ENCODE results near the gene GEMIN4.
"Not testable (repeated sequence)": the region's sequence is repeated elsewhere in the genome, so short reads cannot be mapped to it uniquely, and the experiment has no call there.

Gene GEMIN4

DNA sequence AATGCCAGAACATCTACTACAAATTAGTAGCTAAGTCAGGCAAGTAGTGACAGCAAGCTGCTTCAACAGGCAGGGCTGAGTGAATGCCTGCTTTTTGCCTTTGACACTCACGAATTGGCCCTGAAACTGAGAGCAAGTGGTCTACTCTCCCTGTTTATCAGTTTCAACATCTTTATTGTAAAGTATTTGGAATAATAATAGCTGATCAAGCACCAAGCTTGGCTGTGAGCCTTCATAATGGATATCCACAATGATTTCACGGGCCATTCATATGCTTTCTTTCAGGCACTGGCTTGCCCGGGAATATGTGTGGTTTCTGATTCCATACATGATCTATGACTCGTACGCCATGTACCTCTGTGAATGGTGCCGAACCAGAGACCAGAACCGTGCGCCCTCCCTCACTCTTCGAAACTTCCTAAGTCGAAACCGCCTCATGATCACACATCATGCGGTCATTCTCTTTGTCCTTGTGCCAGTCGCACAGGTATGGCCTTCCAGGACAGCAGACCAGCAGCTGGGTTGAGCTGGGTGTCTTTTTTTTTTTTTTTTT is 14.4 kb downstream of the GEMIN4 start:
- no peak for DNase-seq

- no peak for DNase-seq
These were observed 18.3 kb downstream of the GEMIN4 start for GRCh38 chr17:733743-734142.

DNA sequence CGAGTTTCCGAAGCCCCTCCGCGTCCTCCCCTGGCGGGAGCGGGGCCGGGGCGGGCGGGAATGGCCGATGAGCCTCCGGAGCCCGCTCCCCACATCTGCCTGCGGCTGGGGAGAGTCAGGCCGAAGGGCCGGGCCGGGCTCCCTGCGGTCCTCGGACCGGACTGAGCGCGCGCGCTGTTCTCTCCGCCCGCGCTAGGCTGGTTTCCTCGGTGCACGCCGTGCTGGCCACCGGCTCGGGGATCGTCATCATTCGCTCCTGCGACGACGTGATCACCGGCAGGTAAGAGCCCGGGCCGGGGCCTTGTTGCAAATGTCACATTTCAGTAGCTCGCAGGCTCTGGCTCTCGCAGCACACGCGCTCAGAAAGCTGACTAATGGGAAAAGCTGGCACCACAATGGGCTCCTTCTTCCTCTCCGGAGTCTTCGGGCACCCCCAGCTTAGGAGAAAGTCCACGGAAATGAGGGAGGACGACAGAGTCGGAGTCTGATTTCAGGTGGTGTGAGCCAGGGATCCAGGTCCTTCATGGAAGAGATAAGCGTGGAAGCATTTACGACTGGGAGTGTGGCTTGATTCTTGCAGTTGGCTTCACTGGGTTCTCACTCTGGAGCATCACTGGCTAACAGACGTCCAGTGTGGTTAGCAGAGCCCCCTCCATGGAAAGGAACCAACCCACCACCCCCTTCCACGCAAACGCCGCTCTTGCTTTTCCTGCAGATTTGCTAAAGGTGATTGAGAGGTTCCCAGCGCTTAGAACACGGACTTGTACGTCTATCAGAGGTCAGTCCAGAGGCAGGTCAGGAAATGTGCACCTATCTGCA is 19.0 kb downstream of the GEMIN4 start:
- no peak for DNase-seq

GRCh38 chr17:732067-732901 is 19.8 kb downstream of the GEMIN4 start, which contains the start of gene TLCD3A:
Gene TLCD3A (plus strand): TSS chr17:732596. CDS start chr17:732648, 52 bp downstream.
- DNase-seq: no peak

DNA sequence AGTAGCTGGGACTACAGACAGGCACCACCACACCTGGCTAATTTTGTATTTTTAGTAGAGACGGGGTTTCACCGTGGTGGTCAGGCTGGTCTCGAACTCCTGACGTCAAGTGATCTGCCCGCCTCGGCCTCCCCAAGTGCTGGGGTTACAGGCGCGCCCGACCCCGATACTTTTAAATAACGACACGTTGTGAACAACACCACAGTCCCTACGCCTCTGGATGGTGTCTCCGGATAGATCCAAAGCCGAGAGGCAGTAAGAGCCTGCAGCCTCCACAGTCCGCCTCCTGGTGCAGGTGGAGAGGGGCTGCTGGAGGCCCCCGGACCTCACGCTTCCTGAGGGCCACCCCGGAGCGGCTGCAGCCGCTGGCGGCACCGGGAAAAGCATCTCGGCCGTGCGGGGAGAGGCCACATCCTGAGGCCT is 20.4 kb downstream of the GEMIN4 start:
- DNase-seq: no peak

DNA sequence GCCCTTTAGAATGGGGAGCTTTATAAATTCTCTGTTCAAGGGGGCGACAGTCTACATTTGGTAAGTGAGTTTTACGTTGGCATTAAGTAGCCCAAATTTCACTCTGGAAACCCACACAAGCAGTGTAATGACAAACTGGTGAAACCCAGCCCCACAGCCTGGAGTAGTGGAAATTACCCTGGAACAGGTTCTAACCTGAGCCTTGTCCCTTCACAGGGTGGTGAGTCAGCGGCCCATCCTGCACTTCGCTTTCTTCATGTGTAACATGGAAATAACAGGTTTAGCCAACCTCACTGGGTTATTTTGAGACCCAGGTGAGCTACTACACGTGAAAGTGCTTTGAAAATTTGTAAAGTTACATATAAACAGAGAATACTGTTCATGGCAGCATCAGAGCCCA is 23.2 kb downstream of the GEMIN4 start:
- DNase-seq: no peak

DNA sequence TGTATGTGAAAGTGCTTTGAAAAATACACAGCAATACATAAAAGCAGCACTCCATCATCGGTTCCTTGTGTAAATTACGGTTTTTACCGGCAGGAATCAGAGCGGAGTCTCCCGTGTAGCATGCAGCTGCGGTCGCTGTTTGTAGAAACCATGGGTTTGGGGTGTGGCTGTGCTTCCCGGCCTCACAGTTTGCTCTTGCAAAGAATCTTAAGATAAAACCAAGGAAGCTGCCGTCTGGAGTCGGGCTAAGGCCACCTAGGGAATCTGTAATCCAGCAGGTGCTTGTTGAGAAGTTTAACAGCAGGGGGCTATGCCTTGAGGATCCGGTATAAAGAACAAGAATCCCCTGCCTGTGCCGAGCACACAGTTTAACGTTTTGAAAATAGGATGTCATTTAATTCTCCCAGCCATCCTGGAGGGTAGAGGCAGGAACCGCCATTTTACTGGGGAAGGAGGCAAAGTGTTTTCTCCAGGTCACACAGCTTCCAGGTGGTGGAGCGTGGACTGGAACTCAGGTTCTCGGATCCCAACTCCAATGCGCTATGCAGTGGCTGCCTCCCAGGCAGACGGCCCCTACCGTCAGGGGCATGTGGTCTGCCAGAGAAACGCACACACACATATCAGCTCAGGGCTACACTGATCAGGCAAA is 25.7 kb downstream of the GEMIN4 start:
- no peak for DNase-seq

DNA sequence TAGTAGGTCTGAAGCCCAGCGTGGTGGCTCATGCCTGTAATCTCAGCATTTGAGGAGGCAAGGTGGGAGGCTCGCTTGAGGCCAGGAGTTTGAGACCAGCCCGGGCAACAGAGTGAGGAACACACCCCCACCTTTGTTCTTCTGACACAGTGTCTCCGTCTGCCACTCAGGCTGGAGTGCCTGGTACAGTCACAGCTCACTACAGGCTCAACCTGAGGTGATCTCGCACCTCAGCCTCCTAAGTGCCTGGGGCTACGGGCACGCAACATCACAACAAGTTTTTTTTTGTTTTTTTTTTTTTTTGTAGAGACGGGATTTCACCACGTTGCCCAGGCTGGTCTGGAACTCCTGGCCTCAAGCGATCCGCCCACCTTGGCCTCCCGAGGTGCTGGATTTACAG is 26.3 kb downstream of the GEMIN4 start:
- no peak for DNase-seq

DNA sequence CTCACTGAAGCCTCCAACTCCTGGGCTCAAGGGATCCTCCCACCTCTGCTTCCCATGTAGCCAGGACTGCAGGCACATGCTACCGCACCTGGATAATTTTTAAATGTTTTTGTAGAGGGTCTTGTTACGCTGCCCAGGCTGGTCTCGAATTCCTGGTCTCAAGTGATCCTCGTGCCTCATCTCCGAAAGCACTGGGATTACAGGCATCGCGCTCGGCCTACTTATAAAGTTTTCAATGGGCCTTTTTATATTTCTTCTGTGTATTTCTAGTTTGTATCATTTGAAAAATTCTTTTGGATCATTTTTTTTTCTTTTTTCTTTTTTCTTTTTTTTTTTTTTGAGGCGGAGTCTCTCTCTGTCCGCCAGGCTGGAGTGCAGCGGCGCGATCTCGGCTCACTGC is 27.0 kb downstream of the GEMIN4 start:
- DNase-seq: no peak

- no peak for DNase-seq
These were observed 30.5 kb downstream of the GEMIN4 start for GRCh38 chr17:721540-721937.

DNA sequence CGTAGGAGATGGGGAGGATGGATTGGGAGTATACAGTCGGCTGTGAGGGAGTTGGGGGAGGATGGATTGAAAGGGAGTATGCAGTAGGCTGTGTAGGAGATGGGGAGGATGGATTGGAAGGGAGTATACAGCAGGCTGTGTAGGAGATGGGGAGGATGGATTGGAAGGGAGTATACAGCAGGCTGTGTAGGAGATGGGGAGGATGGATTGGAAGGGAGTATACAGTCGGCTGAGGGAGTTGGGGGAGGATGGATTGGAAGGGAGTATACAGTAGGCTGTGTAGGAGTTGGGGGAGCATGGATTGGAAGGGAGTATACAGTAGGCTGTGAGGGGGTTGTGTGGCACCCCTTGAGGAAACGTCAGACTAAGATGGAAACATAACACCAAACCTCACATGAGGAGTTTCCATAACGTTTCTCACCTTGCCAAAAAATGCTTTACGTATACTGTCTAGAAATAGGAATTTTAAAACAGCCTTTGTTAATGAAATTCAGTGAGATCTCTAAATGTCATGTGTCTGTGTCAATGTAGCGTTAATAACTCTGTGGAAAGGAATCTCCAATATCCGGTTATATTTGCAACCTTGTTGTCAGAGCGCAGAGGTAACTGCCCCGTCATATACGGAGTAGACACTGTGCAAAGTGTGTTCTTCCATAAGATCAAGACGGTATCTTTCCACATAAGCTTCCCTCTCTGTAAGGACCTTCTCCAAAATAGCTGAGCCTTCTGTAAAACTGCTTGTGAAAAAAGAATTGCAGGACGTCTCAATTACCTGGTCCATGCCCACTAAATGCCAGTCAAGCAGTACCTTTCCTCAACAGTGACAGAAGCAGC is 31.1 kb downstream of the GEMIN4 start:
- no peak for DNase-seq

DNA sequence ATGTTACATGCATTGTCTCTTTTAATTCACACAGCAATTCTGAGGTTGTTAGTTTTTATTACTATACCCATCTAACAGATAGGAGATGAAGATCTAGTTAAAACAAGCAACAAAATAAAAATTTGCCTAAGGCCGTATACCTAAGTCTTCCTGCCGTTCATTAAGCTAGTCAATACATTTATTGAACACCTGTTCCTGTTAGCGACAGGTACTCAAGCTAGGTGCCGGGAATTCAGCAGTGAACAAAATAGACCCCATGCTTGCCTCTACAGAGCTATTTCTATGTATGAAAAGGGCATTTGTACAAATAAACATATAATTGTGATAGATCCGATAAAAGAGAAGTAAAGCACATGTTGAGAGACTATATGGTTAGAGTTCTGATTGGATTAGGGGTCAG is 34.0 kb downstream of the GEMIN4 start:
- no peak for DNase-seq

- no peak for DNase-seq
These were observed 43.9 kb downstream of the GEMIN4 start for GRCh38 chr17:708132-708531.

DNA sequence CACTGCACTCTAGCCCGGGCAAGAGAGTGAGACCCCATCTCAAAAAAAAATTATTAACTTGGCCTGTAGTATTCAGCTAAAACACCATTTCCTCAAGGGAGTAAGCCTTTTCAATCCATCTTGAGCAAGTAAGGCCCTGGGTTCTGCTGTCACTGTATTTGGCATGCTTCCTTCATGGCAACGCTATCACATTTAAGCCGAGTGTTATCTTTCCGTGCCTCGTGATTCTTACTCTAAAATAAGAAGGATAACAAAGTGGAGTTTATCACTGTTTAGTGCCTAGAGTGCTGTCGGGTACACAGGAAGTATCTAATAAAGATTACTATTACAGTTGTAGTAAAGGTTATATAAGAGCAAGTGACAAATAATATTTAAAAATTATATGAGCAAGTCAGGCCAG is 46.2 kb downstream of the GEMIN4 start:
- DNase-seq: no peak

DNA sequence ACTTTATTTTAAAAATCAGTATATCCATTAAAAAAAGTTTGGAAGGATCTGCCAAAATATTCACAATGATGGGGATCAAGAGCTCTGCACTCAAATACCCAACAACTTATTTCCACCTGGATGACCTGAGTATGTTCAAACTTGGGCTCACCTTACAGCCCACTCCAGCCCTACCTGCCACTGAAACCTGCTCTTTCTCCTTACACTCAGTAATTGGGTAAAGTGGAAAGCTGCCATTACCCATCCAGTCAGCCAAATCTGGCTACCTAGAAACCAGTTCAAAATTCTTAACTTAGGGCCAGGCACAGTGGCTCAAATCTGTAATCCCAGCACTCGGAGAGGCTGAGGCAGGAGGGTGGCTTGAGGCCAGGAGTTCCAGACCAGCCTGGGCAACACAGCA is 47.1 kb downstream of the GEMIN4 start:
- no peak for DNase-seq

- DNase-seq: no peak
These were observed 47.8 kb downstream of the GEMIN4 start for GRCh38 chr17:704111-704864.

- DNase-seq: no peak
These were observed 48.8 kb downstream of the GEMIN4 start for GRCh38 chr17:703081-703875.

GRCh38 chr17:700504-701094 is 51.5 kb downstream of the GEMIN4 start:
- DNase-seq: no peak

- DNase-seq: no peak
These were observed 52.7 kb downstream of the GEMIN4 start for GRCh38 chr17:699345-699744.

- not testable (repeated sequence) for DNase-seq
These were observed 54.0 kb downstream of the GEMIN4 start for GRCh38 chr17:698096-698495.
